HepG2 (cell line): ENCODE results near the gene ADGRL1. TPM values are rescaled to one million over a fixed set of nuclear protein-coding genes. Genes with fewer than 3 reads are reported as not detected.

Source experiments
- ATAC-seq: fragments of 200-7000 bp; cut with Tn5 transposase; 3 replicates; pipeline ENCODE4 v1.9.1; 2020; ENCODE audit warnings: mild to moderate bottlenecking, moderate library complexity
- BruUV-seq: library from RNA; stranded (reverse); fragments of 400-500 nt; replicated peaks from 2 replicates; lab custom pipeline; 2021; lab: Mats Ljungman, UMichigan
- CTCF ChIA-PET: fragments of 300-600 bp; formaldehyde crosslinking; extraction: SDS; loops from one replicate; lab custom pipeline; 2021; ENCODE audit warnings: low total read pairs, inconsistent platforms, low intra/inter-chr PET ratio; lab: Yijun Ruan, JAX
- POLR2A ChIA-PET: fragments of 350-600 bp; sonication (Branson Sonifier 250); formaldehyde crosslinking; loops from one replicate; lab custom pipeline; 2020; ENCODE audit warnings: antibody characterized with exemption, inconsistent platforms; lab: Yijun Ruan, JAX
- DNase-seq: peaks from one replicate; pipeline ENCODE4 v3.0.0-alpha.2; 2015; ENCODE audit warnings: low spot score
- FAIRE-seq: peaks from 3 replicates; lab custom pipeline; 2011; peaks lifted over from hg19 to GRCh38; lab: Jason Lieb, UNC
- H2AFZ ChIP-seq: one replicate; pipeline ENCODE4 v1.6.1; 2011; ENCODE audit warnings: low read length, inconsistent platforms
- H3K27ac ChIP-seq: fragments of 300-600 bp; 3 replicates; pipeline ENCODE4 v1.8.0; 2011; ENCODE audit warnings: mixed run types, mild to moderate bottlenecking, mixed read lengths, low read length, inconsistent platforms; ENCODE audit not compliant: insufficient read depth; ENCODE audit errors: extremely low read length
- H3K27me3 ChIP-seq, 2 experiments: fragments of 200-600 bp in 1 of 2; 2 replicates in 1 of 2; 3 replicates in 1 of 2; pipeline versions ENCODE4 v1.6.0 to v1.8.0; 2011; ENCODE audit warnings: low read length in 2 of 2, mild to moderate bottlenecking in 2 of 2, moderate library complexity in 2 of 2, inconsistent platforms in 1 of 2; ENCODE audit not compliant: insufficient read depth in 2 of 2, control insufficient read depth in 1 of 2
- H3K36me3 ChIP-seq, 2 experiments: fragments of 200-600 bp in 1 of 2; replicated peaks in 1 of 2; 2 replicates in 1 of 2; 3 replicates in 1 of 2; pipeline versions ENCODE4 v1.5.1 to v1.8.0; 2011; ENCODE audit warnings: low read length in 2 of 2, inconsistent platforms in 1 of 2; ENCODE audit not compliant: insufficient read depth in 2 of 2, control insufficient read depth in 1 of 2
- H3K4me1 ChIP-seq: 2 replicates; pipeline ENCODE4 v1.5.1; 2012; ENCODE audit warnings: low read length, inconsistent platforms; ENCODE audit not compliant: insufficient read depth
- H3K4me2 ChIP-seq: 2 replicates; pipeline ENCODE4 v1.6.0; 2011; ENCODE audit warnings: low read depth, low read length, inconsistent platforms
- H3K4me3 ChIP-seq, 3 experiments: fragments of 200-600 bp in 1 of 3; sonication (generic), shearing (Covaris generic) in 1 of 3; replicated peaks in 1 of 3; 2 replicates each; pipeline ENCODE4 v1.5.1; 2011 to 2016; ENCODE audit warnings: low read length in 3 of 3, inconsistent platforms in 2 of 3, low read depth in 2 of 3, mild to moderate bottlenecking in 2 of 3, control low read depth in 1 of 3, mixed read lengths in 1 of 3; ENCODE audit not compliant: insufficient read depth in 1 of 3
- H3K79me2 ChIP-seq: one replicate; pipeline ENCODE4 v1.6.1; 2011; ENCODE audit warnings: low read length, inconsistent platforms; ENCODE audit not compliant: insufficient read depth
- H3K9ac ChIP-seq: 2 replicates; pipeline ENCODE4 v1.6.0; 2011; ENCODE audit warnings: mild to moderate bottlenecking, low read depth, low read length, inconsistent platforms; ENCODE audit not compliant: insufficient read depth
- H3K9me3 ChIP-seq: 2 replicates; pipeline ENCODE4 v1.5.1; 2012; ENCODE audit warnings: mild to moderate bottlenecking, low read length
- H4K20me1 ChIP-seq: 2 replicates; pipeline ENCODE4 v1.6.0; 2011; ENCODE audit warnings: inconsistent platforms, mild to moderate bottlenecking, low read length, moderate library complexity; ENCODE audit not compliant: insufficient read depth
- CHD2 ChIP-seq: IDR thresholded peaks from 2 replicates; pipeline ENCODE4 v1.6.1; 2011; ENCODE audit warnings: low read depth, low read length, improper control_type of control experiment
- CSRNP1 ChIP-seq: sonication (generic); formaldehyde crosslinking; IDR thresholded peaks from 2 replicates; pipeline ENCODE4 v1.8.1; 2023; ENCODE audit warnings: mild to moderate bottlenecking, missing genetic modification reagents
- RARA ChIP-seq: IDR thresholded peaks from 2 replicates; pipeline ENCODE4 v1.6.1; 2016; ENCODE audit warnings: missing genetic modification reagents, missing compliant biosample characterization
- SMARCE1 ChIP-seq: fragments of 450-650 bp; IDR thresholded peaks from 2 replicates; pipeline ENCODE4 v1.6.1; 2017; ENCODE audit warnings: borderline replicate concordance
- ZFP36L1 ChIP-seq: sonication (generic); formaldehyde crosslinking; IDR thresholded peaks from 2 replicates; pipeline ENCODE4 v1.8.0; 2022; ENCODE audit warnings: mild to moderate bottlenecking, missing genetic modification reagents, moderate library complexity
- ZNF382 ChIP-seq: sonication (generic); formaldehyde crosslinking; IDR thresholded peaks from 2 replicates; pipeline ENCODE4 v1.5.0; 2020; ENCODE audit warnings: missing genetic modification reagents, mild to moderate bottlenecking, borderline replicate concordance
- ZNF564 ChIP-seq: sonication (generic); formaldehyde crosslinking; IDR thresholded peaks from 2 replicates; pipeline ENCODE4 v1.8.1; 2023; ENCODE audit warnings: mild to moderate bottlenecking, missing genetic modification reagents
- ZNF597 ChIP-seq: sonication (generic); formaldehyde crosslinking; IDR thresholded peaks from 2 replicates; pipeline ENCODE4 v1.5.0; 2020; ENCODE audit warnings: missing genetic modification reagents
- WGBS: methylation state at CpG from one replicate; pipeline ENCODE4 v1.1.6; 2017; ENCODE audit warnings: low lambda C conversion rate; 5-methylcytosine and 5-hydroxymethylcytosine counted together
- in situ Hi-C: cut with HindIII; loops from 2 replicates; pipeline ENCODE4 v1.10.0; 2017; ENCODE audit warnings: low pct_unique_long_range_greater_than_20kb; ENCODE audit not compliant: extremely low pct_ligation_motif_present
- intact Hi-C: fragments of 100-400 bp; cut with micrococcal nuclease; formaldehyde crosslinking; loops from one replicate; pipeline ENCODE4 v1.10.0; 2022; ENCODE audit not compliant: unreplicated experiment
- polyA plus RNA-seq, 8 experiments: library from polyadenylated mRNA; depleted of rRNA in 3 of 8; stranded (reverse) in 7 of 8; unstranded in 1 of 8; fragments of >200 nt; fragmentation: Illumina TruSeq in 4 of 8; extraction: Trizol in 4 of 8; gene quantifications; 2 replicates each; pipeline versions ENCODE4 v1.2.1 to v1.2.3, GENCODE V29; 2011 to 2016; ENCODE audit warnings: low read depth in 4 of 8, missing spikeins in 1 of 8, mixed read lengths in 1 of 8; ENCODE audit not compliant: insufficient read depth in 1 of 8
- total RNA-seq, 5 experiments: library from RNA; depleted of rRNA; stranded (reverse); fragments of >200 nt; fragmentation: Illumina TruSeq; extraction: Trizol; gene quantifications; 2 replicates each; pipeline ENCODE4 v1.2.3, GENCODE V29; 2016; ENCODE audit warnings: low read depth in 1 of 5

The ADGRL1 gene
- total and polyA plus RNA-seq, 2 of the 13 experiments (the other 11 are each of a cell fraction or from before 2014, with no cell fraction given), result 0.49 to 1.7 TPM

GRCh38 chr19:14174883-14175282 is 31.1 kb downstream of the ADGRL1 start:
- Histone ChIP-seq H3K27me3 (no peaks in the 10 kb centered on the region), H3K4me1 (peaks cover 7% of the 10 kb centered on the region), H2AFZ (no peak overlapping the region), H3K4me3 (no peak overlapping the region), H4K20me1 (no peaks in the 10 kb centered on the region), H3K9me3 (no peaks in the 10 kb centered on the region), H3K27ac (no peak overlapping the region), H3K4me2 (no peak overlapping the region), H3K9ac (no peak overlapping the region), H3K36me3 (no peaks in the 10 kb centered on the region), H3K79me2 (no peaks in the 10 kb centered on the region)
- DNase-seq, result no peak
- ChIA-PET CTCF (no interaction called here), POLR2A (no interaction called here)
- TF ChIP-seq ZFP36L1 (CRISPR knock-in tag) (no peak), CSRNP1 (CRISPR knock-in tag) (no peak), CHD2 (no peak), ZNF382 (CRISPR knock-in tag) (no peak), ZNF564 (no peak), SMARCE1 (no peak), ZNF597 (CRISPR knock-in tag) (no peak), RARA (CRISPR knock-in tag) (no peak)
- 88% methylated on average over 7 of the region's 9 CpGs for WGBS
- FAIRE-seq, result no peak
- in situ Hi-C loops, result no loop called here
- BruUV-seq, result no TSS peak
- ATAC-seq, result no peak
- intact Hi-C loops, result no loop called here
